Sigmoid colon (tissue), 7 donors: ENCODE results near the gene TM4SF5. TPM values are rescaled to one million over a fixed set of nuclear protein-coding genes. Genes with fewer than 3 reads are reported as not detected.
A peak's percentile ranks its signal among the peaks of the same experiment; 100 is the strongest.

ENCODE experiments used
- DNase-seq: peaks from one replicate; pipeline ENCODE4 v3.0.0-alpha.2; 2019
- H3K27ac ChIP-seq, 4 donors: fragments of 200-600 bp; sonication (generic); one replicate each; pipeline ENCODE4 v1.5.1; 2016 to 2019; ENCODE audit warnings: mild to moderate bottlenecking in 1 of 4
- H3K27me3 ChIP-seq, 3 donors: fragments of 200-600 bp; sonication (generic); one replicate each; pipeline ENCODE4 v1.5.1; 2019; ENCODE audit warnings: mild to moderate bottlenecking in 1 of 3
- H3K36me3 ChIP-seq, 4 donors: fragments of 200-600 bp; sonication (generic); one replicate each; pipeline ENCODE4 v1.5.1; 2016 to 2019
- H3K4me1 ChIP-seq, 4 donors: fragments of 200-600 bp; sonication (generic); one replicate each; pipeline ENCODE4 v1.5.1; 2017 to 2019
- H3K4me3 ChIP-seq, 4 donors: fragments of 200-600 bp; sonication (generic); one replicate each; pipeline ENCODE4 v1.5.1; 2017 to 2019; ENCODE audit warnings: mild to moderate bottlenecking in 2 of 4, moderate library complexity in 1 of 4
- H3K9me3 ChIP-seq, 4 donors: fragments of 200-600 bp in 3 of 4; sonication (generic) in 3 of 4; one replicate each; pipeline versions ENCODE4 v1.5.1 to v1.6.1; 2013 to 2019
- EP300 ChIP-seq, 4 donors: sonication (generic); formaldehyde crosslinking; IDR thresholded peaks; one replicate each; pipeline ENCODE4 v1.6.1; 2017; ENCODE audit warnings: antibody characterized with exemption in 4 of 4
- POLR2A ChIP-seq, 2 donors: fragments of 450-650 bp; IDR thresholded peaks; one replicate each; pipeline ENCODE4 v1.6.1; 2016; ENCODE audit warnings: antibody characterized with exemption in 2 of 2, mild to moderate bottlenecking in 2 of 2, moderate library complexity in 2 of 2
- POLR2AphosphoS5 ChIP-seq, 4 donors: sonication (generic); formaldehyde crosslinking; IDR thresholded peaks; one replicate each; pipeline ENCODE4 v1.6.1; 2017; ENCODE audit warnings: antibody characterized with exemption in 4 of 4
- WGBS, 2 donors: extraction: QIAGEN DNeasy Blood & Tissue Kit; methylation state at CpG; one replicate each; pipeline ENCODE4 v1.1.7; 2013; 5-methylcytosine and 5-hydroxymethylcytosine counted together
- intact Hi-C: fragments of 100-400 bp; cut with DNase I; formaldehyde crosslinking; loops from one replicate; pipeline ENCODE4 v1.15.1; 2023
- polyA plus RNA-seq, 3 donors: library from polyadenylated mRNA; stranded (reverse); fragments of 200-250 nt; gene quantifications; one replicate each; pipeline ENCODE4 v1.2.3, GENCODE V29; 2013
- total RNA-seq, 4 donors: library from RNA; depleted of rRNA; stranded (reverse); fragments of >200 nt; gene quantifications; one replicate each; pipeline ENCODE4 v1.1.0, GENCODE V29; 2016
- TF ChIP-seq, protein P1 (sequence below), 4 experiments: fragments of 450-650 bp in 3 of 4; fragments of 200-600 bp in 1 of 4; IDR thresholded peaks; one replicate each; pipeline ENCODE4 v1.5.1; 2016 to 2019; ENCODE audit warnings: antibody characterized with exemption in 4 of 4, mild to moderate bottlenecking in 3 of 4, moderate library complexity in 2 of 4
- donor health status: healthy with polysubstance abuse.
- donor health status: Bipolar disorder and iron deficiency.
- donor health status: healthy.

The TM4SF5 gene
- total and polyA plus RNA-seq, 7 donors: 7.8 to 19.2 (median 11.1) TPM; not detected in 4

- TF ChIP-seq EP300 (IDR thresholded peaks at IDR 0.05) (no peak), POLR2AphosphoS5 (IDR thresholded peaks at IDR 0.05) (peak in 1 of 4 donors; percentile 11), POLR2A (IDR thresholded peaks at IDR 0.05) (no peak)
- TF ChIP-seq, protein P1, sequence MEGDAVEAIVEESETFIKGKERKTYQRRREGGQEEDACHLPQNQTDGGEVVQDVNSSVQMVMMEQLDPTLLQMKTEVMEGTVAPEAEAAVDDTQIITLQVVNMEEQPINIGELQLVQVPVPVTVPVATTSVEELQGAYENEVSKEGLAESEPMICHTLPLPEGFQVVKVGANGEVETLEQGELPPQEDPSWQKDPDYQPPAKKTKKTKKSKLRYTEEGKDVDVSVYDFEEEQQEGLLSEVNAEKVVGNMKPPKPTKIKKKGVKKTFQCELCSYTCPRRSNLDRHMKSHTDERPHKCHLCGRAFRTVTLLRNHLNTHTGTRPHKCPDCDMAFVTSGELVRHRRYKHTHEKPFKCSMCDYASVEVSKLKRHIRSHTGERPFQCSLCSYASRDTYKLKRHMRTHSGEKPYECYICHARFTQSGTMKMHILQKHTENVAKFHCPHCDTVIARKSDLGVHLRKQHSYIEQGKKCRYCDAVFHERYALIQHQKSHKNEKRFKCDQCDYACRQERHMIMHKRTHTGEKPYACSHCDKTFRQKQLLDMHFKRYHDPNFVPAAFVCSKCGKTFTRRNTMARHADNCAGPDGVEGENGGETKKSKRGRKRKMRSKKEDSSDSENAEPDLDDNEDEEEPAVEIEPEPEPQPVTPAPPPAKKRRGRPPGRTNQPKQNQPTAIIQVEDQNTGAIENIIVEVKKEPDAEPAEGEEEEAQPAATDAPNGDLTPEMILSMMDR (IDR thresholded peaks at IDR 0.05): no peak
- Histone ChIP-seq H3K4me1 (peaks cover 0 to 19% (median 14%) of the 10 kb centered on the region in 4 donors), H3K4me3 (no peak overlapping the region), H3K9me3 (no peaks in the 10 kb centered on the region), H3K27ac (peak overlapping the region in 1 of 4 donors; percentile 9), H3K27me3 (no peaks in the 10 kb centered on the region), H3K36me3 (peaks cover 0 to 8% (median 0%) of the 10 kb centered on the region in 4 donors)
- intact Hi-C loops: no loop called here
- WGBS, 2 donors: 70 to 75% methylated on average over 6 of the region's 6 CpGs
- no peak for DNase-seq
These were observed 38.6 kb upstream of the TM4SF5 start for GRCh38 chr17:4733073-4733531.

DNA sequence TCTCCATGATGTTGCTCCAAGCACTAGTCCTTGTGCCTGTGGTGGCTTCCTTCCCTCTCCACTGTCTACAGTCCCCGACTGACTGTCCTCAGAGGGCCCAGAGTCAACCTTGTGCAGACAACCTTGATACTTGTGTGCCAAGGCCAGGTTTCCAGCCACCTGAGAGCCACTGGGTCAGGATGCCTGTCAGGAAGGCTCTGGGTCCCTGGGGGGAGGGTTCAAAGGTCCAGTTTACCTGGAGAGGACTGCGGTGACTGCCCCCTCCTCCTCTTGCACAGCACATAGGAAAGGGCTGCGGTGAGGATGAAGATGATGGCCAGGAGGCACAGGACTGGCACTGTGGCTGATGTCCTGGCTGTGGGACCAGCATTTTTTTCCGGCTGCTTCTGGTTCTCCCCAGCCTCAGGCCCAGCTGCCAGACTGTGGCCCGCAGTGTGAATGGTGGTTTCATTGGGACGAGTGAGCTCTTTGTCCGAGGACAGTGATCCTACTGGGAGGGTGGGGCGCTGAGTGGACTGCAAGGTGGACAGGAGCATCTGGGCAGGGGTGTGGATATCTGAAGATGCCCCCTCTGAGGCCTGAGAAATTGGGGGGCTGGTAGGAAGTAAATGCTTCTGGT, 36.7 kb upstream of the TM4SF5 start:
- intact Hi-C loops: no loop called here
- WGBS, 2 donors: 93% methylated on average over 8 of the region's 8 CpGs
- no peak overlapping the region for H3K4me3 ChIP-seq

GRCh38 chr17:4735876-4736651, 35.6 kb upstream of the TM4SF5 start:
- Histone ChIP-seq H3K4me1 (peaks cover 0 to 25% (median 19%) of the 10 kb centered on the region in 4 donors), H3K27ac (peak overlapping the region in 2 of 4 donors; percentile 24 to 25), H3K36me3 (peaks cover 0 to 8% (median 0%) of the 10 kb centered on the region in 4 donors), H3K9me3 (no peaks in the 10 kb centered on the region), H3K27me3 (no peaks in the 10 kb centered on the region), H3K4me3 (no peak overlapping the region)
- DNase-seq: peak; percentile 77
- TF ChIP-seq EP300 (IDR thresholded peaks at IDR 0.05): peak in 2 of 4 donors; percentile 31 to 58
- no peak for TF ChIP-seq POLR2A (IDR thresholded peaks at IDR 0.05)
- peak in 2 of 4 donors; percentile 43 to 67 for TF ChIP-seq POLR2AphosphoS5 (IDR thresholded peaks at IDR 0.05)
- TF ChIP-seq, protein P1 (IDR thresholded peaks at IDR 0.05): no peak
- WGBS, 2 donors: 70 to 81% methylated on average over 9 of the region's 9 CpGs
- intact Hi-C loops: no loop called here

More for the DNA sequence above, 36.7 kb upstream of the TM4SF5 start:
- Histone ChIP-seq H3K27ac (no peak overlapping the region), H3K4me1 (peaks cover 0 to 31% (median 26%) of the 10 kb centered on the region in 4 donors), H3K36me3 (peaks cover 0 to 8% (median 0%) of the 10 kb centered on the region in 4 donors), H3K27me3 (no peaks in the 10 kb centered on the region), H3K9me3 (no peaks in the 10 kb centered on the region)
- no peak for DNase-seq
- TF ChIP-seq, protein P1 (IDR thresholded peaks at IDR 0.05): no peak
- TF ChIP-seq POLR2A (IDR thresholded peaks at IDR 0.05) (no peak), POLR2AphosphoS5 (IDR thresholded peaks at IDR 0.05) (no peak), EP300 (IDR thresholded peaks at IDR 0.05) (no peak)

- H3K27me3 ChIP-seq: peaks cover 0 to 3% (median 0%) of the 10 kb centered on the region in 3 donors
- intact Hi-C loops: loop anchor here (2.0 kb wide), 2 partner anchors 48 to 150 kb away; partner anchors contain the start of gene VMO1
- H3K36me3 ChIP-seq: peaks cover 0 to 2% (median 0%) of the 10 kb centered on the region in 4 donors
- peak overlapping the region in 3 of 4 donors; percentile 60 to 71 (median 68) for H3K27ac ChIP-seq
- no peaks in the 10 kb centered on the region for H3K9me3 ChIP-seq
- H3K4me3 ChIP-seq: peak overlapping the region; percentile 63 to 70 (median 67)
- H3K4me1 ChIP-seq: peaks cover 0 to 17% (median 11%) of the 10 kb centered on the region in 4 donors
- WGBS, 2 donors: 7 to 13% methylated on average over 41 of the region's 41 CpGs
- TF ChIP-seq, protein P1 (IDR thresholded peaks at IDR 0.05): no peak
- no peak for TF ChIP-seq POLR2A (IDR thresholded peaks at IDR 0.05)
- no peak for TF ChIP-seq EP300 (IDR thresholded peaks at IDR 0.05)
- TF ChIP-seq POLR2AphosphoS5 (IDR thresholded peaks at IDR 0.05): no peak
- DNase-seq: no peak
These were observed 33.3 kb upstream of the TM4SF5 start for GRCh38 chr17:4738136-4739121.
